BJ (cell line): ENCODE data around the gene LRMDA. TPM values are rescaled to one million over a fixed set of nuclear protein-coding genes. Genes with fewer than 3 reads are reported as not detected.
"Not testable (repeated sequence)": the region's sequence is repeated elsewhere in the genome, so short reads cannot be mapped to it uniquely, and the experiment has no call there.

Source experiments
- CTCF ChIA-PET: fragments of 350-600 bp; formaldehyde crosslinking; extraction: SDS; loops from one replicate; lab custom pipeline; 2021; ENCODE audit warnings: antibody characterized with exemption, inconsistent platforms; lab: Yijun Ruan, JAX
- POLR2A ChIA-PET: fragments of 300-600 bp; sonication (Branson Sonifier 250); formaldehyde crosslinking; extraction: SDS; loops from one replicate; lab custom pipeline; 2021; ENCODE audit warnings: antibody characterized with exemption; lab: Charles Lee
- DNase-seq: peaks from one replicate; pipeline ENCODE4 v3.0.0-alpha.2; 2011; ENCODE audit warnings: low read depth
- H3K27me3 ChIP-seq: 2 replicates; pipeline ENCODE4 v1.6.0; 2011; ENCODE audit warnings: low read length; ENCODE audit not compliant: control insufficient read depth, insufficient read depth
- H3K36me3 ChIP-seq: 2 replicates; pipeline ENCODE4 v1.5.1; 2011; ENCODE audit warnings: low read length; ENCODE audit not compliant: control insufficient read depth, insufficient read depth
- H3K4me3 ChIP-seq: 2 replicates; pipeline ENCODE4 v1.5.1; 2011; ENCODE audit warnings: low read depth, mild to moderate bottlenecking, control low read depth, low read length
- polyA plus RNA-seq: library from polyadenylated mRNA; depleted of rRNA; stranded (reverse); fragments of >200 nt; gene quantifications from 2 replicates; pipeline ENCODE4 v1.2.3, GENCODE V29; 2011
- TF ChIP-seq, protein P1 (sequence below): IDR thresholded peaks from 2 replicates; pipeline ENCODE4 v1.5.1; 2011; ENCODE audit warnings: low read depth, mild to moderate bottlenecking, control low read depth, inconsistent platforms, low read length, moderate library complexity; ENCODE audit not compliant: insufficient read depth

The LRMDA gene
- polyA plus RNA-seq, 1 experiment: not detected

DNA sequence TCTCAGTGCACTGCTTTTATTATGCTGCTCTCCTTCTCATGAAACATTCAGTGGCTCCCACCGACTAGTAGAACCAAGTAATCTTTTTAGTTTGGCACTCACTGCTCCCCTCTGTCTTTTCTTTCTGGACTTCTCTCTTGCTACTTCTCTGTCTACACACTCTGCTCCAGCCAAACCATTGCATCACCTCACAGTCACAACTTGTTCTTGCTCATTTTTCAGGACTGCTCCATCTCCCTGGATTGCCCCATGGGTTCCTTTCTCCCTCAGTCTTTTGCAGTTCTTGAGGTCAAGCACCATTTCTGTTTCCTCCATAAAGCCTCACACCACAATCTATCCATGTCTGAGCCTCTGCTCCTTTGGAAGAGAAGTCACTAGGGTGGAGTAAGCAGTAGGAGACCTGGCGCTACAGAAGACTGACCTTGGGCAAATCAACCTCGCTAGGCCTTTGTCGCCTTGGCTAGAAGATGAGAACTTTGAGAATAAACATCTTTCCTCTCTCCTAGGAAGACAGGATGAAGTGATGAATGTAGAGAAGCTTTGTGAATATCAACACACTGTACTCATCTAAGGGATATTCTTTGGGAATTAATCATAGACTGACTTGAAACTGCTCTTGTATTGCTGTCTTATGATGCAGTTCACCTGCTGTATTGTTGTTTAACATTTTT lies 186.2 kb downstream of the LRMDA start:
- no peaks in the 10 kb centered on the region for H3K27me3 ChIP-seq
- H3K4me3 ChIP-seq: no peak overlapping the region
- TF ChIP-seq, protein P1, sequence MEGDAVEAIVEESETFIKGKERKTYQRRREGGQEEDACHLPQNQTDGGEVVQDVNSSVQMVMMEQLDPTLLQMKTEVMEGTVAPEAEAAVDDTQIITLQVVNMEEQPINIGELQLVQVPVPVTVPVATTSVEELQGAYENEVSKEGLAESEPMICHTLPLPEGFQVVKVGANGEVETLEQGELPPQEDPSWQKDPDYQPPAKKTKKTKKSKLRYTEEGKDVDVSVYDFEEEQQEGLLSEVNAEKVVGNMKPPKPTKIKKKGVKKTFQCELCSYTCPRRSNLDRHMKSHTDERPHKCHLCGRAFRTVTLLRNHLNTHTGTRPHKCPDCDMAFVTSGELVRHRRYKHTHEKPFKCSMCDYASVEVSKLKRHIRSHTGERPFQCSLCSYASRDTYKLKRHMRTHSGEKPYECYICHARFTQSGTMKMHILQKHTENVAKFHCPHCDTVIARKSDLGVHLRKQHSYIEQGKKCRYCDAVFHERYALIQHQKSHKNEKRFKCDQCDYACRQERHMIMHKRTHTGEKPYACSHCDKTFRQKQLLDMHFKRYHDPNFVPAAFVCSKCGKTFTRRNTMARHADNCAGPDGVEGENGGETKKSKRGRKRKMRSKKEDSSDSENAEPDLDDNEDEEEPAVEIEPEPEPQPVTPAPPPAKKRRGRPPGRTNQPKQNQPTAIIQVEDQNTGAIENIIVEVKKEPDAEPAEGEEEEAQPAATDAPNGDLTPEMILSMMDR: no peak
- ChIA-PET POLR2A (no interaction called here), CTCF (no interaction called here)
- H3K36me3 ChIP-seq: no peaks in the 10 kb centered on the region
- DNase-seq: no peak

DNA sequence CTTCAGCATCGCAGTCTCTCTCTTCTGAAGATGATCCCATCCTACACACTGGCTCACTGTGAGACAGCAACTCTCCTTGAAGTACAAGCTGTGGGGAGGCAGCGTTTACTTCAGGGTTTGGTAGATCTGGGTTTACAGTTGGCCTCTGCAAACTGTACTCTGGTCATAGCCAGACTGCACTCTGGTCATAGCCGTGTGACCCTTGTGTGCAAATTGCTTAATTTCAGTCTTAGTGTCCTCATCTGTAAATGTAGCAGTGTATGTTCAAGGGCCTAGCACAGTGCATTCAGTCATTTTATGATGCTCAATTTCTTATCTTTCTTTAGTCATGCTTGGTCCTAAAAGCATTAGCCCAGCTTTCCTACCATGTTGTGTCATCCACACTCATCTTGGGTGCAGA lies 188.2 kb downstream of the LRMDA start:
- H3K36me3 ChIP-seq: no peaks in the 10 kb centered on the region
- CTCF ChIA-PET: no interaction called here
- TF ChIP-seq, protein P1: no peak

DNA sequence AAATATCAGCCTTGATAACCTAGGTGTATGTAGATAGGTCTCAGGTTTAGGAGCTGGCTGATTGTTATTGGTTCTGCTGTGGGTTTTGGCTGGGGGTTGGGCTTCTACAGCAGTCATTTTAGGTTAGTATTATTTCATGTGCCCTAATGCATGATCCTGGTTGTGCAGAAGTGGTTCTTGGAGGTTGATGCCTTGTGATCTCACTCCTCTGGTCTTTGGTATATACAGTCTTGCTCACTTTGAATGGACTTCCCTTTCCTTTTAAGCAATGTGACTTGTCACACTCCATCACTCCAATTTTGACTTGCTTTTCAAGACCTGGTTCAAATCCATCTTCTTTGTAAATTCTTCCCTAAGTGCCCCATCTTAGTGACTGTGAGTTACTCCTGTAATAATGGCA lies 188.9 kb downstream of the LRMDA start:
- TF ChIP-seq, protein P1: no peak
- no peak for DNase-seq
- Histone ChIP-seq H3K27me3 (no peaks in the 10 kb centered on the region), H3K36me3 (no peaks in the 10 kb centered on the region), H3K4me3 (no peak overlapping the region)
- ChIA-PET POLR2A (no interaction called here), CTCF (no interaction called here)

More for the DNA sequence above, 188.2 kb downstream of the LRMDA start:
- Histone ChIP-seq H3K27me3 (no peaks in the 10 kb centered on the region), H3K4me3 (no peak overlapping the region)
- POLR2A ChIA-PET: no interaction called here
- DNase-seq: no peak

DNA sequence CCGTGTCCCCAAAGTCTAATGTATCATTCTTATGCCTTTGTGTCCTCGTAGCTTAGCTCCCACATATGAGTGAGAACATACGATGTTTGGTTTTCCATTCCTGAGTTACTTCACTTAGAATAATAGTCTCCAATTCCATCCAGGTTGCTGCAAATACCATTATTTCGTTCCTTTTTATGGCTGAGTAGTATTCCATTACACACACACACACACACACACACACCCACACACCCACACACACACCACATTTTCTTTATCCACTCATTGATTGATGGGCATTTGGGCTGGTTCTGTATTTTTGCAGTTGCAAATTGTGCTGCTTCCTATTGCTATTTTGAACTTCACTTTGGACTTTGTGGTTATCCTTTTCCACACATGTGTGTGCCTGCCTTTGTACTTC lies 189.6 kb downstream of the LRMDA start:
- POLR2A ChIA-PET: not testable (repeated sequence)

DNA sequence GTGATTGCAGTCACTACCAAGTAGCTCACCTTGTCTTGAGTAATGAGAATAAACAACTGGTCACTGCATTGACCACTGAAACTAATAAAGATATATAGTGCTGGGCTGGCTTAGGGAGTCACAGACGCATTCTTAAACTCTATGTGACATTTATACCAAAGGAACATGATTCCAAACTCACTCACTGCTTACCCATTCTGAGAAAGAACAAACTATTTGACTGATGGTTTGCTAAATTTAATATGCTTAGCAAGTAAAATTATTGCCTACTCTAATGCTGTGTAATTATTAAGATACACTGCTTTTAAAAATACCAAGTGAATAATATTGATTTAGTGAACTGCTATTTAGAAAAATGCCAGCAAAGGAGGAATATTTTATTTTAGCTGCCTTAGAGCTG lies 191.1 kb downstream of the LRMDA start:
- Histone ChIP-seq H3K4me3 (no peak overlapping the region), H3K36me3 (no peaks in the 10 kb centered on the region), H3K27me3 (no peaks in the 10 kb centered on the region; the same call in 1 of the 2 replicates)
- CTCF ChIA-PET: interaction anchor here (1.1 to 1.4 kb wide), 2 partner anchors 13 to 29 kb away, joined by 4 to 5 read pairs; no protein-coding TSS in a partner anchor
- DNase-seq: no peak
- TF ChIP-seq, protein P1: no peak
- POLR2A ChIA-PET: no interaction called here

More for the DNA sequence above, 189.6 kb downstream of the LRMDA start:
- CTCF ChIA-PET, H3K36me3 ChIP-seq, H3K4me3 ChIP-seq, DNase-seq, H3K27me3 ChIP-seq: not testable (repeated sequence)
